ENCODE results near the gene TPSG1. TPM values are rescaled to one million over a fixed set of nuclear protein-coding genes. Genes with fewer than 3 reads are reported as not detected.
"Not testable (repeated sequence)": the region's sequence is repeated elsewhere in the genome, so short reads cannot be mapped to it uniquely, and the experiment has no call there.

Gene TPSG1
- total and polyA plus RNA-seq, 8 donors = 0.34 to 0.92 (median 0.35) TPM; not detected in 5

DNA sequence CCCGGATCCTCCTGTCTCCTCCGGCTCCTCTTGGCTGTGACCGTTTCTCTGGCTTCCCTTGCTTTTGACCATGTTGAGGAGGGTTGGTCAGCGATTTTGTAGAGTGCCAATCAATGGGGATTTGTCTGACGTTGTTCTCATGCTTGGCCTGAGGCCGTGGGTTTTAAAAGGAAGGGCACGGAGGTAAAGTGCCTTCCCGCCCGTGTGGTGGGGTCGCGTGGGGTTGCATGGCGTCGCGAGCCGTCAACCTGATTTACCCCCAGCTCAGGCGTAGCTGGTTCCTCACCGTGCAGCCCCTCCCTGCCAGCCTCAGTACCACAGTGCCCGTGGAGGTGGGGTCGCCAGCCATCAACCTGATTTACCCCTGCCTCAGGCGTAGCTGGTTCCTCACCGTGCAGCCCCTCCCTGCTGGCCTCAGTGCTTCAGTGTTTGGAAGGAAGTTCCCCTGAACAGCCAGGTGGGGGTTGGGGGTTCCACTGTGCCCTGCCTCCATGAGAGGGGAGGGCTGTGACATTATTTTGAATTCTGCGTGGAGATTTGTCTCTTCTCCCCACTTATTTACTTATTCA lies 20.5 kb upstream of the TPSG1 start:
- intact Hi-C loops (cut with DNase I) = no loop called here
- H3K36me3 ChIP-seq = no peaks in the 10 kb centered on the region

DNA sequence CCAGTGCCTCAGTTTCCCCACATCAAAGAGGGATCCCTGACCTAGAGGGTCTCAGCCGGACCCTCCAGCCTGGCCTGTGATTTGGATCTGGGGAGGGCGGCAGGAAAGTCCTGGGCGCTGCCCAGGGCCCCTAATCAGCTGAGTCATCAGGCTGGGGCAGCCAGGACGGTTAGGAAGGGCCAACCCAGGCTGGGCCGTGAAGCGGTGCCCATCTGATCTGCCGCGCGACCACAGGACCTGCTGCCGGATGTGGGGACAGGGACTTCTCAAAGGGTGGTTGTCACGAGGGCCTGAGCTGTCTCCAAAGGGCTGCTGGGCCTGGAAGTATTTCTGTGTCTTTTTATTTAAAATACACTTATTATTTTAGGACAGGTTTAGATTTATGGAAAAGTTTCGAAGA lies 19.8 kb upstream of the TPSG1 start:
- H3K4me3 ChIP-seq = no peak overlapping the region
- TF ChIP-seq, protein P1, sequence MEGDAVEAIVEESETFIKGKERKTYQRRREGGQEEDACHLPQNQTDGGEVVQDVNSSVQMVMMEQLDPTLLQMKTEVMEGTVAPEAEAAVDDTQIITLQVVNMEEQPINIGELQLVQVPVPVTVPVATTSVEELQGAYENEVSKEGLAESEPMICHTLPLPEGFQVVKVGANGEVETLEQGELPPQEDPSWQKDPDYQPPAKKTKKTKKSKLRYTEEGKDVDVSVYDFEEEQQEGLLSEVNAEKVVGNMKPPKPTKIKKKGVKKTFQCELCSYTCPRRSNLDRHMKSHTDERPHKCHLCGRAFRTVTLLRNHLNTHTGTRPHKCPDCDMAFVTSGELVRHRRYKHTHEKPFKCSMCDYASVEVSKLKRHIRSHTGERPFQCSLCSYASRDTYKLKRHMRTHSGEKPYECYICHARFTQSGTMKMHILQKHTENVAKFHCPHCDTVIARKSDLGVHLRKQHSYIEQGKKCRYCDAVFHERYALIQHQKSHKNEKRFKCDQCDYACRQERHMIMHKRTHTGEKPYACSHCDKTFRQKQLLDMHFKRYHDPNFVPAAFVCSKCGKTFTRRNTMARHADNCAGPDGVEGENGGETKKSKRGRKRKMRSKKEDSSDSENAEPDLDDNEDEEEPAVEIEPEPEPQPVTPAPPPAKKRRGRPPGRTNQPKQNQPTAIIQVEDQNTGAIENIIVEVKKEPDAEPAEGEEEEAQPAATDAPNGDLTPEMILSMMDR (IDR thresholded peaks at IDR 0.05) = no peak
- H3K27me3 ChIP-seq = peaks cover 0 to 30% of the 10 kb centered on the region in 2 donors
- intact Hi-C loops (cut with DNase I) = no loop called here
- H3K27ac ChIP-seq = no peak overlapping the region
- ATAC-seq (no peak), DNase-seq (no peak)
- no peaks in the 10 kb centered on the region for H3K36me3 ChIP-seq
- H3K4me1 ChIP-seq = no peaks in the 10 kb centered on the region
- H3K9me3 ChIP-seq = no peaks in the 10 kb centered on the region

More for the DNA sequence above, 20.5 kb upstream of the TPSG1 start:
- Histone ChIP-seq H3K4me1 (no peaks in the 10 kb centered on the region), H3K4me3 (no peak overlapping the region), H3K9me3 (no peaks in the 10 kb centered on the region), H3K27me3 (peaks cover 0 to 30% of the 10 kb centered on the region in 2 donors), H3K27ac (no peak overlapping the region)
- DNase-seq = no peak
- ATAC-seq = no peak
- TF ChIP-seq, protein P1 (IDR thresholded peaks at IDR 0.05) = no peak

DNA sequence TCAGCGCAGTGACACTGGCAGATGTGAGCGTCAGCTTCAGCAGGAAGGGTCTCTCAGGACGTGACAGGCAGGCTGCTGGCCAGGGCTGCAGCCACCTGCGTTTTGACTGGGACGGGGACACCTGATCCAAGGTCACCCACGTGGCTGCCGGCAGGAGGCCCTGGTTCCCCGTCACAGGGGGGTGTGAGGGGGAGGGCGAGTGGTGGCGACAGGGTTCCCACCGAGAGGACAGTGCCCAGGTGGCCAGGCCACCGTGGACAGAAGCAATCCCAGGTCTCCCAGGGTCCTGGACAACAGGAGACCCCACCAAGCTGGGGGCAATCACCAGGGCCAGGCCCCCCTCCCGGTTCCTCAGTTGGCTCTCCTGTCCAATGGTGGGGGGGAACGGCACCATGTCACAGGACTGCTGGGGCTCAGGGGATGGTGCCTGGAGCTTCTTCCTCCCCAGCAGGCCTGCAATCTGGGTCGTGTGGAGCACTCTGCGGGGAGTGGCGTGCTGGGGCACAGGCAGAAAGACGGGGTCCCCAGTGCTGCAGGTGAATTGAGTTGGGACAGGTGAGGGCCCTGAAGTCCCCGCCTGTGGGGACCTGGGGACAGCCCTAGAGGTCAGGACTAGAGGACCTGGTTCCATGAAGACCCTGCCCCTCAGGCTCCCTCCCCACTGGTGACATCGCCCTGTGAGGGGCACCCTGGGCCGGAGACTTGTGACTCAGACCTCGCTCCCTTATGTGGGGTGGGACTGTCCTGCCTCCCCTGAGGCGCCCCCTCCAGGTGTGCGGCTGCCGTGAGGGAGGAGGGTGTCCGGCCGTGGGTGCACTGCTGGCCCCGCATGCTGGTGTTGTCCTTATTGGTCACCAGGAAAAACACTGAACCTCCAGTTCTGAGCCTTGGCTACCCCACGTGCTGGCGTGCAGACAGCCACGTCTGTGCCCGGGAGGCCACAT lies 19.1 kb upstream of the TPSG1 start:
- intact Hi-C loops (cut with DNase I); H3K27ac ChIP-seq; H3K9me3 ChIP-seq; H3K4me3 ChIP-seq; H3K36me3 ChIP-seq; ATAC-seq; H3K4me1 ChIP-seq; DNase-seq: not testable (repeated sequence)
- H3K27me3 ChIP-seq = peaks cover 0 to 30% of the 10 kb centered on the region in 2 donors

DNA sequence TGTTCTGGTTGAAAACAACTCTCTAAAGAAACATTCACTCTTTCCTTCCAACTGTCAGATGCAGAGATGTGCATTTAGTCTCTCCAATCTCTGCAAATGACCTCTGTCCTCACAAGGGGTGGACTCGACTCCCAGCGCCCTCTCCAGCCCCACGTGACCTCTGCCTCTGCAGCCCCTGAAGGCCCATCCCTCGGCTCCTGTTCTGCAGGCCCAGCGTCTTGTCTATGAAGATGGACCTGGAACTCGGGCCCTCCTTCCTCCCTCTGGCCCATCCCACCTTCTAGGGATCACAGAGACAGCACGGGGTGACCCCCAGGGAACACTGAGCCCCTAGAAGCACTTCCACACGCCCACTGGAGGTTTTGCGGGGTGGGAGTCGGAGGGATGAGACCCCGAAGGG lies 18.3 kb upstream of the TPSG1 start:
- intact Hi-C loops (cut with DNase I); H3K27ac ChIP-seq; H3K36me3 ChIP-seq; H3K4me1 ChIP-seq; DNase-seq; H3K4me3 ChIP-seq; H3K9me3 ChIP-seq; ATAC-seq: not testable (repeated sequence)
- peaks cover 0 to 30% of the 10 kb centered on the region in 2 donors for H3K27me3 ChIP-seq

DNA sequence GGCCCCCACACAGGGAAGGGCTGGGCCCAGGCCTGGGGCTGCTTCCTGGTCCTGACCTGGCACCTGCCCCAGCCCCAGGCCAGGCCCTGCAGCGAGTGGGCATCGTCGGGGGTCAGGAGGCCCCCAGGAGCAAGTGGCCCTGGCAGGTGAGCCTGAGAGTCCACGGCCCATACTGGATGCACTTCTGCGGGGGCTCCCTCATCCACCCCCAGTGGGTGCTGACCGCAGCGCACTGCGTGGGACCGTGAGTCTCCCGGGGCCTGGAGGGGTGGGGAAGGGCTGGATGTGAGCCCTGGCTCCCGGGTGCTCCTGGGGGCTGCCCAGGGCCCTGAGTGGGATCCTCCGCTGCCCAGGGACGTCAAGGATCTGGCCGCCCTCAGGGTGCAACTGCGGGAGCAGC lies 16.0 kb upstream of the TPSG1 start:
- H3K27me3 ChIP-seq = peaks cover 0 to 24% of the 10 kb centered on the region in 2 donors
- H3K9me3 ChIP-seq; H3K4me3 ChIP-seq; H3K36me3 ChIP-seq; H3K27ac ChIP-seq; H3K4me1 ChIP-seq; intact Hi-C loops (cut with DNase I); DNase-seq; ATAC-seq: not testable (repeated sequence)

- DNase-seq; H3K9me3 ChIP-seq; H3K36me3 ChIP-seq; ATAC-seq; intact Hi-C loops (cut with DNase I); H3K4me1 ChIP-seq; H3K4me3 ChIP-seq; H3K27ac ChIP-seq: not testable (repeated sequence)
- peaks cover 0 to 17% of the 10 kb centered on the region in 2 donors for H3K27me3 ChIP-seq
These were observed 15.4 kb upstream of the TPSG1 start, which contains the start of gene TPSAB1 for GRCh38 chr16:1240436-1240835. TSS of gene TPSAB1 (plus strand) at chr16:1240705. CDS start at chr16:1240939, 234 bp downstream.

GRCh38 chr16:1239575-1239974 lies 14.5 kb upstream of the TPSG1 start:
- intact Hi-C loops (cut with DNase I) = not testable (repeated sequence)

GRCh38 chr16:1238909-1239308 lies 13.8 kb upstream of the TPSG1 start:
- H3K36me3 ChIP-seq; ATAC-seq; H3K4me3 ChIP-seq; H3K27ac ChIP-seq; intact Hi-C loops (cut with DNase I); H3K9me3 ChIP-seq; DNase-seq; H3K4me1 ChIP-seq; H3K27me3 ChIP-seq: not testable (repeated sequence)

More at GRCh38 chr16:1239575-1239974, 14.5 kb upstream of the TPSG1 start:
- ATAC-seq, H3K27ac ChIP-seq, H3K27me3 ChIP-seq, H3K4me1 ChIP-seq, H3K36me3 ChIP-seq, H3K4me3 ChIP-seq, H3K9me3 ChIP-seq, DNase-seq: not testable (repeated sequence)

All from left lung (tissue), 10 donors.